GM19328 (cell line): ENCODE data around the gene SUMF1.
"Not testable (repeated sequence)": the region's sequence is repeated elsewhere in the genome, so short reads cannot be mapped to it uniquely, and the experiment has no call there.

ENCODE experiments used
- ATAC-seq: cut with Tn5 transposase; IDR thresholded peaks from one replicate; pipeline ENCODE4 v1.9.1; 2021; ENCODE audit warnings: mild to moderate bottlenecking, moderate library complexity; ENCODE audit not compliant: unreplicated experiment

Gene SUMF1

DNA sequence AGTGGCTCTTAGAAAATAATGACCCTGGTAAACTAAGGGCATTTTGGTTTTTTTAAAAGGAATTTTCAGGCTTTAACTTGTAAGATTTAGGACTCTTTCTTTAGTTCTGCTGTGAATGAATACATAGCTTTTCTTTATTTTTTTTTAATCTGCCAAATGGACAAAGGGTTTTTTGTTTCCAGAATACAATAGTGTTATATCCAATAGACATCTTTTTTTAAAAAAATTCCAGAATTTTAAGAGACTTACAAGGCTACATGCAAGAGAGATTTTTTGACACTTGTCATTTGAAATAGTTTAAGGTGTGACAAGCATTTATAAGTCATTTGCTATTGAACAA is 125.8 kb downstream of the SUMF1 start:
- no peak for ATAC-seq

DNA sequence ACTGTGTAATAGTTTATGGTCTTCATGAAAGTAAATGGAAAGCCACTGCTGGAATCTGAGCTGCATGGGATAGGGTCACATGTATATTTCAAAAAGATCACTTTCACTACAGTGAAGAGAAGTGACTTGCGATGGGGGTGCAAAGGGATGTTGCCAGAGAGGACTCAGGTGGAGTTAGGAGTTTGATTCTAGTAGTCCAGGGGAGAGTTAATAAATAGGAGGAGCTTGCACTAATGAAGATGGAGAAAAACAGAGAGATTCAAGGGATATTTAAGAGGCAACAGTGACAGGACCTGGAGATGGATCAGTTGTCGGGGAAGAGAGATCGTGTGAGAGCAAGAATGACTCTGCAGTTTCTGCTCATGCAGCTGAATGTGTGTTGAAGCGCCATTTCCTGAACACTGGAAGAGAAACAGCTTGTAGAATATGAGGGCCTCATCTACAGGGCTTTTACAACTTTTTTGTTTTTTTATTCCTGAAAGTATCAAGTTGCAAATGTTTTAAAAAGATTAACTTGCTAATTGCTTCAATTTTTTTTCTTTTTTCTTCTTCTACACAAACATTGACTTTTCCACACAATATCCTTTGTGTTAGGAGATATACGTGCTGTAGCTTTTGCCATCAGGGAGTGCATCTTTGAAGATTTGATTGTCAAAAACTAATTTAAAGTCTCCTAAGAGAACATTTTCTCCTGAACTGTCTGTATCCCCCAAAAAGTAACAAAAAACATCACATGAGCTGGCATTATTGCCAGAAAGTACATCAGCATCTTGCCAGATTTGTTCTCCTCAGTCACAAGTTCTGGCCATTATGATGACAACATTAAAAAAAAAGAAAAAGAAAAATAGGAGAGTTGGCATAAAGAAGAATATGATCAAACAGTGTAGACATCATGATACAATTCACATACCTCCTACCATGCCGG is 126.4 kb downstream of the SUMF1 start:
- ATAC-seq: no peak

GRCh38 chr3:4340077-4340410 is 127.0 kb downstream of the SUMF1 start:
- no peak for ATAC-seq

- no peak for ATAC-seq
These were observed 128.3 kb downstream of the SUMF1 start for GRCh38 chr3:4338751-4339150.

- no peak for ATAC-seq
These were observed 130.1 kb downstream of the SUMF1 start for GRCh38 chr3:4336850-4337546.

DNA sequence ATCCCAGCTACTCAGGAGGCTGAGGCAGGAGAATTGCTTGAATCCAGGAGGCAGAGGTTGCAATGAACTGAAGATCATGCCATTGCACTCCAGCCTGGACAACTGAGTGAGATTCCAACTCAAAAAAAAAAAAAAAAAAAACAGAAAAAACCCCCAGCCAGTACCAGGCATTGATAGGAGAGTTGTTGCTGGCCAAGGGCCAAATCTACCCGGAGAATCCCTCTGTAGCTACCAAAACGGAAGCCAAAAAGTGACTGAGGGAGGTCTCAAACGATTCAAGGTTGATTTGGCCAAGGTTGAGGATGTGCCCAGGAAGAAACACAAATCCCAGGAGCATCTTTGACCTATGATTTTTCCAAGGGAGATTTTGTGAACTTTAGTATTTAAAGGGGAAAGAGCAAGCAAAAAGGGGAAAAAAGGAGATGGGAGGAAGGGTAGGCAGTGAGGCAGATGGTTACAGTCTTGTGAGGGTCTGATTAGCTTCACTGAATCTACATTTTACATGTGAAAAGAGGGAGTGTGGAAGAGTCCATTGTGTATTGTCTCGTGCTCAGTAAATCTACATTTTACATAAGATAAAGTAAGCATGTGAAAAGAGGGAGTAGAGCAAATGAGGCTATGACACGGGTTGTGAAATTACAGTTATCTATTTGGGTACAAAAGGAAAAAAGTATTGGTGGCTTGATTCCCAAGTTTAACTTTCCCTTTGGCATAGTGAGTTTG is 131.1 kb downstream of the SUMF1 start:
- no peak for ATAC-seq

GRCh38 chr3:4334548-4334947 is 132.5 kb downstream of the SUMF1 start:
- no peak for ATAC-seq

DNA sequence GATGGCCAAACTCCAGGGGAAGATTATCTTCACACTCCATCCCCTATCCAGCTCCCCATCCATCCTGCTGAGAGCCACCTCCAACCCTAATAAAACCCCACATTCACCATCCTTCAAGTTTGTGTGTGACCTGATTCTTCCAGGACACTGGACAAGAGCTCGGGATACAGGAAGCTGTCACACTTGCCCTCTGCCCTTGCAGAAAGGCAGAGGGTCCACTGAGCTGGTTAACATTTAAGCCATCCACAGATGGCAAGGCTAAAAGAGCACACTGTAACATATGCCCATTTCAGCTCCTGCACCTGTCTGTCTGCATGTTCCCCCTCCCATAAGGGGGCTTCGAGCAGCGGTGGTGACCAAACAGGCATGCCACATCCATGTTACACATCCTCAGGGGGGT is 134.1 kb downstream of the SUMF1 start:
- ATAC-seq: no peak

DNA sequence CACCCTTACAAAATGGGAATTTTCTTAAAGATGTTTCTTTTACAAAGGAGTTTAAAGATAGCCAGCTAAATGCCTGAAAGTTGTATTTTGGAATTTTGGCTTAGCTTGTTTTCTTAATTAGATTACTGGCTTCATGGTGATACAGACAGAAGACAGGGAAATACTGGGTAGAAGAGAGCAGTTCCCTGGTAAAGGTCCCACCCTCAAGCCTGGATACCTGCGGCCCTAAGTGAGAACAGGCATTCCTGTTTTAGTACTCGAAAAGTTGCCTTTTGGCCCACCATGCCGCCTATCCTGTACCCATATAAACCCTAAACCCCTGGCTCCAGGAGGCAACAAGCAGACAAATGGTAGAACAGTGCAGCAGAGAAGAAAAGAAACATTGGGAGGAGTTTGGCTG is 134.5 kb downstream of the SUMF1 start:
- ATAC-seq: no peak

DNA sequence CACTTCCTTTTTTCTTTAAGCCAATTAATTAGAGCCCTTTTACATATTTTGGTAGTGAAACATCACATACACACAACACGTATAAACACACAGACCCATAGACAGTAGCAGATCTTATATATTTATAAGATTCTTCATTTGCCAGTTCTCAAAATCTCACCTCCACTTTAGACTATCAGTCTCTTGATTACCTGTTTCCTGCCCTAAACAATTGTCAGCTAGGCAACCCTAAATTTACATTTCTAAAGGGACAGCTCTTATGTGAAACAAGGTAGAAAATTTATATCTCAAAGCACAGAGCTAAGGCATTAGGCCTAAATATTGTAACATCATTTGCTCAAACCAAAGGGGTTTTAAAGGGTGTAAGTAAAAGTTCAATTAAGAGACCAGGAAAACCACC is 135.0 kb downstream of the SUMF1 start:
- ATAC-seq: no peak

DNA sequence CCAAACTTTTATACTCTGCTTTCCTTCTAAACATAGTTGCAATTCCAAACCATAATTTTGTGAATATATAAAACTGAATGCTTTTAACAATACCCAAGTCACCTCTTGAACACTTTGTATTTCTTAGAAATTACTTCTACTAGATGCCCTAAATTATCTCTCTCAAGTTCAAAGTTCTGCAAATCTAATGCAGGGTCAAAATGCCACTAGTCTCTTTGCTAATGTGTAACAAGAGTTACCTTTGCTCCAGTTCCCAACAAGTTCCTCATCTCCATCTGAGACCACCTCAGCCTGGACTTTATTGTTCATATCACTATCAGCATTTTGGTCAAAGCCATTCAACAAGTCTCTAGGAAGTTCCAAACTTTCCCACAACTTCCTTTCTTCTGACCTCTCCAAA is 137.3 kb downstream of the SUMF1 start:
- not testable (repeated sequence) for ATAC-seq

DNA sequence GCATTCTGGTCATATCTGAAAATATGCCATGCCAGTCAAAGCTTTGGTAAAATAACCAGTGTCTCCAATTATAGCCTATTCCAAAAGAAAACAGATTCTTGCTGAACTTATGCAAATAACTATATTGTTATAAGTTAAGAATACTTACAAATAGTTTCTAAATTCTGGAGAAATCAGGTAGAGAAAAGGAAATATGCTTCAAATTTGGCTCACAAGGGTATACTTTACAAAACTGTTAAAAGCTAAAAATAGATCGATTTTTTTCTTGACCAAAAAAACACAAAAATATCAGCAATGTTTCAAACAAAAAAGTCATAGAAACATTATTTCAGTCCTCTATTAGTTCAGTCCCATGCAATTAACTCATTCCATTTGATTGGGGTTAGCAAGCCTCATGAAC is 140.2 kb downstream of the SUMF1 start:
- ATAC-seq: no peak

DNA sequence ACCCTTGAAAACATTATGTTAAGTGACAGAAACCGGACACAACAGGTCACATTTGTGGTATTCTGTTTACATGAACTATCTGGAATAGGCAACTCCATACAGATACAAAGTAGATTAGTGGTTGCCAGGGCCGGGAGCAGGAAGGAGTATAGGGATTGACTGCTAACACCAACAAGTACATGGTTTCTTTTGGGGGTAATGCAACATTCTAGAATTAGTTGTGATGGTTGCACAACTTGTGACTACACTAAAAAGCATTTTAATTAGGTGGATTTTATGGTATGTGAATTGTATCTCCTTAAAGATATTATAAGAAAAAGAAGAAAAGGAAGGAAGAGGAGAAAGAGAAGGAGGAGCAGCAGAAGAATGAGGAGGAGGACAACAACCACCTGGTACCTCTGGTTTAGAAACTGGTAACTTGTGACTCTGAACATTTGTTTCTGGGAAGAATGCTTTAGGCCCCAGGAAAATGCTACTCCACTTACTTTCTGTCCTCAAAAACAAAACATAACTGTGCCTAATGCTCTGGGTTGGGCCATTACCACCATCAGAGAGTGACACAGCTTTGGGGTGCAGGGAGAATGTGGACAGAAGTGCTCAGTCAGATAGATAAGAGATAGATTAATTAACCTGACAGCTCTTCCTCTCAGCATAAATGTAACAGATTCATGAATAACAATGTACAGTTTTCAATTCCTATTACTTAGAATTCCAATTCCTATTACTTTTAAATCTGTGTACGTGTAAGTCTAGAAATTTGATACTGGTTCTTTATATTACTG is 143.6 kb downstream of the SUMF1 start:
- no peak for ATAC-seq

GRCh38 chr3:4322635-4323034 is 144.4 kb downstream of the SUMF1 start:
- ATAC-seq: no peak

DNA sequence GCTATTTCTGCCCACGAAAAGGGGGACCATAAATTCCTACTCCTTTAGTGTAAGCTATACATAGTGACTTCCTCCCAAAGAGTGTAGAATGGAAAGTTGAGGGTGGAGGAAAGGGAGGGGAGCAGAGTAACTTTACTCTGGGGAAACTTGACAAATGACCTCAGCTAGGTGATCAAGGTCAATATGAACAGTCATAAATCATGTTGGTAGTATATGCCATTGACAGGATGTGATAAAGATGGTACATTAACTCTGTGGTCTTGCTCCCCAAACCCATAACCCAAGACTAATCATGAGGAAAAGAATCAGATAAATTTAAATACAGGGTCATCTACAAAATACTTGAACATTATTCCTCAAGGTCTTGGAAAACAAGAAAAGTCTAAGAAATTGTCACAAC is 145.3 kb downstream of the SUMF1 start:
- no peak for ATAC-seq

DNA sequence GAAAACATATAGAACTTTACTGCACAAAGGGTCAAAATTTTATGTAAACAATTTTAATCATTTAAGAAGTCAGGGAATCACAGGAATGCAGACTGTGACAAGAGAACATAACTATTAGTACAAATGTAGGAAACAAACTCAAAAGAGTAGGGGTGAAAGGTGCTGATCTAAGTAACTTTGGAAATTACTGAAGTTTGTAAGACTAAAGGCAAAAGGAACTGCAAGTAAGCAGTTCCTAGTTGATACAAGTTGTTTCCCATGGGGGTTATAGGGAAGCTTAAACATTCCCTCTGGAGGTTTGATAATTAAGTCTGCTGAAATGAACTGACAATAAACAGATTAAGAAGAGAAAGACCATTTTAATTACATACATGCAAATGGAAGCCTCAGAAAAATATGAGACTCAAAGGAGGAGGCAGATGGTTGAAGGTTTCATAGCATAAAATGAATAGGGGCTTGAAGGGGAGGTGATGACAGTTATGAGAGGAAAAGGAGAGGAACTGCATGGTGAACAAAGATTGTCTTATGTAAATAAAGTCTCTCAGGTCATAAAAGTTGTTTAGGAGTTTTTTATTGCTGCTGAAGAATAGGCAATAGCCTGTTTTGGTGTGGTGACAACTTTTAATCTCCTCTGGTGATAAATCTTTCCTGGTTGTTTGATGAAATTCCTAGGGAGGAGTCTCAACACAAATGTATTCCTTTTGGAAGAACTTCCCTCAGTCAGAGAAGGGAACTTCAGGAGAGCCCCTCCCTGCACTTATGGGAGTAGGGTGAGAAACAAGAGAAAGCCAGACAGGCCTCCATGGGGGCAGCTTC is 146.8 kb downstream of the SUMF1 start:
- ATAC-seq: no peak

- no peak for ATAC-seq
These were observed 152.4 kb downstream of the SUMF1 start for GRCh38 chr3:4314688-4315087.

- ATAC-seq: no peak
These were observed 153.3 kb downstream of the SUMF1 start for GRCh38 chr3:4313606-4314293.

- no peak for ATAC-seq
These were observed 155.6 kb downstream of the SUMF1 start for GRCh38 chr3:4311496-4311895.
